Skeletal muscle satellite cell (primary cell): ENCODE results near the gene PLEKHG1.

Source experiments
- H3K27me3 ChIP-seq: 2 replicates; pipeline ENCODE4 v1.7.0; 2013; ENCODE audit warnings: low read length; ENCODE audit not compliant: control insufficient read depth, insufficient read depth
- H3K36me3 ChIP-seq: 2 replicates; pipeline ENCODE4 v1.7.0; 2013; ENCODE audit warnings: mild to moderate bottlenecking, control low read depth, low read length; ENCODE audit not compliant: insufficient read depth
- H3K4me1 ChIP-seq: 2 replicates; pipeline ENCODE4 v1.7.0; 2013; ENCODE audit warnings: low read length; ENCODE audit not compliant: control insufficient read depth, insufficient read depth
- H3K4me2 ChIP-seq: 2 replicates; pipeline ENCODE4 v1.7.0; 2013; ENCODE audit warnings: mild to moderate bottlenecking, low read length
- H3K4me3 ChIP-seq: 2 replicates; pipeline ENCODE4 v1.7.0; 2013; ENCODE audit warnings: low read length
- H3K9ac ChIP-seq: 2 replicates; pipeline ENCODE4 v1.7.0; 2013; ENCODE audit warnings: mild to moderate bottlenecking, low read depth, low read length, moderate library complexity
- H3K9me3 ChIP-seq: replicated peaks from 2 replicates; pipeline ENCODE4 v1.7.0; 2013; ENCODE audit warnings: mild to moderate bottlenecking, control low read depth, low read length

The PLEKHG1 gene

DNA sequence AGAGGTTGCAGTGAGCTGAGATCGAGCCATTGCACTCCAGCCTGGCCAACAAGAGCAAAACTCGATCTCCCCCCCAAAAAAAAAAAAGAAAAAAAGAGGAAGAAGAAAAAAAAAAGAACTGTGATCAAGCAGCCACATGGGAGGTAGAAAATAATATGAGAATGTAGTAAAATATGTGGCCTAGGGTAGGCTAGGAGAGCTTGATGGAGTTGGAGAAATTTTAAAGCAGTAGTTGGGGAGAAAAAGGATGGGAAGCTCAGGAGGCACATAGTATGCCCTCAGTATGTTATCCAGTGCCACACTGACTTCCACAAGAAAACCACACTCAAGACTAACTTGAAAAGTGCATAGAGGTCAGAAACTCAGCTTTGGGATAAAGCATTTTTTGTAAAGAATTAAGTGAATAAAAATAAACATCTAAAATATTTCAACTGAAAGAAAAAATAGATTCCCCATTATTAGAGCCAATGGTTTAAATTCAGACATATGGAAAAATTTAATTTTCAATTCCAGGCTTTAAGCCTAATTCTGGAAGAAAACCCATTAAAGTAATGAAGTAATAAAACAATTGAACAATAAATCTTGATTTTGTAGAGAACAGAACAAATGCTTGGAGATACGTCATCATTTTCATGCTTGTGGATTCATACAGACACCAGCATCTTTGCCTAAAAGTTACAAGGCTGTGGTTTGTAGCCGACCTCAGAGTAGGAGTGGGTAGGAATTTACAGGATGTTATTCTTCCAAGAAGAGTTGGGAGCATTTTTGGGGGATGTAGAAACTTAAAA, 34.7 kb downstream of the PLEKHG1 start:
- Histone ChIP-seq H3K9me3 (no peaks in the 10 kb centered on the region), H3K9ac (no peak overlapping the region), H3K4me1 (no peaks in the 10 kb centered on the region), H3K4me3 (no peak overlapping the region), H3K4me2 (no peak overlapping the region), H3K27me3 (peaks cover 10% of the 10 kb centered on the region), H3K36me3 (no peaks in the 10 kb centered on the region)

DNA sequence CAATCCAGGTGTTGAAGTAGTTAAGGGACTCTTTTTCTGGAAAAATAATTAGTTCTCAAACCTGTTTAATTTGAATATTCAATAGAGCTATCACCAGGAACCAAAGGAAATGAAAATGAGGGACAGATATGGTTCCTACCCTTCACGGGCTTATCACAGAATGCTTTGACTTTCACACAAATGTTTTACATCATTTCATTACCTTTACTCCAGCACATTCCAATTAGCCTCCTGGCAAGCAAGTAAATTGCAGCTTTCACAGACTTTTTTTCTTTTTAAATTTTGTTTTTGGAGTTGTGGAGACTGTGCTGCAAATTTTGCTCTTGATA, 35.2 kb downstream of the PLEKHG1 start:
- peaks cover 9% of the 10 kb centered on the region for H3K27me3 ChIP-seq
- no peak overlapping the region for H3K4me2 ChIP-seq
- H3K4me3 ChIP-seq = no peak overlapping the region
- H3K36me3 ChIP-seq = no peaks in the 10 kb centered on the region
- no peaks in the 10 kb centered on the region for H3K4me1 ChIP-seq
- H3K9ac ChIP-seq = no peak overlapping the region
- no peaks in the 10 kb centered on the region for H3K9me3 ChIP-seq

DNA sequence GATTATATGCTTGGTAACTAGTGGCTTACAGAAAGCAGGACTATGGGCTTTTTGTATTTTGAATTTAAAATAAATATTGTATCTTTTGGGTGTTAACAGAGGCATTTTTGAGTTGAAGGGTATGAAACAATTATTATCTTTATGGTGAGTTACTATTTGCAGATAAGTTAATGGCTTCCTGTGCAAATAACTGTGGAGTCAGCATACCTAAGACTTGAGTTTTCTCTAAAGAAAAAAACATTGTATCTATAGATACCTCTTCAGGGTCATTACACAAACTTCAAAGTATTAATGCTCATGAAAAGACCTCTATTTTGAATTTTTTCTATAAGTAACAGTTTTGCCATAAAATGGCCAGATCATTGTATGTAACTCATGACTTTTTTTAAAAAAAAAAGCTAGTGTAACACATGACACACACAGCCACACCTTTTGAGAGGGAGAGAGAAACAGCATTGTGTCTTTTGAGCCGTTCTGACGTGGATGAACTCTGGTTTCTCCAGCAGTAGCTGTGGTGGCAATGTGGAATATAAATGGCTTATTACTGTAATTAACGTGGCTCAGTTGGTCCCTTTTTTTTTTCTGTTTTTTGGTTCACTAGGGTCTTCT, 36.3 kb downstream of the PLEKHG1 start:
- no peak overlapping the region for H3K9ac ChIP-seq
- no peak overlapping the region for H3K4me3 ChIP-seq

DNA sequence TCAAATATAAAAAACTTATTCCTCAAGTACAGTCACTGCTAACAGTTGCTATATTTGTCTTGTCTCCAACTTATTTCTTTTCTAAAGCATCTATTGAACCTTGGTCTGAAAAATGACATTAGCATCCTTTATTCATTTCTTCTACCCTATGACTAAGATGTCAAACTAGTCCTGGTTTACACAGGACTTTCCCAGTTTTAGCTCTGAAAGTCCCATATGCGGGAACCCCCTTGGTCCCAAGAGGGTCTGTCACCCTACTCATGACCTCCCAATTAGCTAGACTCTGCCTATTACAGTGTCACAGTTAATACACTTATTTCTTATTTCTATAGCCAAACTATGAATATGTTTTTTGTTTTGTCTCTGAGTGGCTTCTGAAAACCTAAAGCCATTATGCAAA, 37.1 kb downstream of the PLEKHG1 start:
- Histone ChIP-seq H3K9me3 (no peaks in the 10 kb centered on the region), H3K4me3 (no peak overlapping the region), H3K27me3 (peaks cover 5% of the 10 kb centered on the region), H3K36me3 (no peaks in the 10 kb centered on the region), H3K4me1 (no peaks in the 10 kb centered on the region), H3K4me2 (no peak overlapping the region), H3K9ac (no peak overlapping the region)

More for the DNA sequence above, 36.3 kb downstream of the PLEKHG1 start:
- H3K27me3 ChIP-seq = peaks cover 5% of the 10 kb centered on the region
- H3K36me3 ChIP-seq = no peaks in the 10 kb centered on the region
- H3K9me3 ChIP-seq = no peaks in the 10 kb centered on the region
- no peak overlapping the region for H3K4me2 ChIP-seq
- H3K4me1 ChIP-seq = no peaks in the 10 kb centered on the region

DNA sequence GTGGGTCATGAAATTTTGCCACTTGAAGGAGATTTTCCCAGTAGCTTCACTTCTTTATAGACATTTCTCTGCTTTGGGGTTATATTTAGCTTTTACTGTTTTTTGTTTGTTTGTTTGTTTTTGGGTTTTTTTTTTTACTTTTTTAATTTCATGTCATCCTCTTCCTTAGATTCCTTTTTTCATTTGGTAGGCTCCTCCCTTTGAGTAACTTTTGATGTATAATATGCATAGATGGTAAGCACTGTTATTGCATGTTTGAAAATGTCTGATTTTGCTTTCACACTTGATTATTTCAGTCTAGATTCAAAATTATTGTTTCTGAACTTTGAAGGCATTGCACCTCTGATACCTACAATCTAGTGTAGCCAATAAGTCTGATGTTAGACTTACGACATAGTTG, 37.6 kb downstream of the PLEKHG1 start:
- Histone ChIP-seq H3K9me3 (no peaks in the 10 kb centered on the region), H3K36me3 (no peaks in the 10 kb centered on the region), H3K9ac (no peak overlapping the region), H3K4me2 (no peak overlapping the region), H3K4me3 (no peak overlapping the region), H3K27me3 (peaks cover 5% of the 10 kb centered on the region), H3K4me1 (no peaks in the 10 kb centered on the region)

DNA sequence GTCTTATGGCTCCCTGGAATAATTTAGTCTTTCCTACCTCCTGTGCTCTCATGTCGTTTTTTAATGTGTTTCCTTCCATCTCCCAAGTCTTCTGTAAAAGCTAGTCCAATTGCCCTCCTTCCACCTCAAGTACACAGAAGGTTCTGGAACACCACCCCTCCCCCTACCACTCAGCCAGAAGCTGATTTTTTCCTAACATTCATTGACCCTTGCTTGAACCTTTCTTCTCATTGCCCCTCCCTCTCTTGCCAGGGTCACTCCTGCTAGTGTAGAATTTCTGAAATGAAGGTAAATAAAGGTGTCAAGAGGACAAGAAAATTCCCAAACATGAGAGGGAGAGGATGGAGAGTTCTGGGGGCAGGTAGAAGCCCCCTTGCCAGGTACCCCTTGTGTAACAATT, 38.6 kb downstream of the PLEKHG1 start:
- no peak overlapping the region for H3K9ac ChIP-seq
- H3K4me3 ChIP-seq = no peak overlapping the region
- H3K36me3 ChIP-seq = no peaks in the 10 kb centered on the region
- H3K27me3 ChIP-seq = peaks cover 5% of the 10 kb centered on the region
- no peak overlapping the region for H3K4me2 ChIP-seq
- no peaks in the 10 kb centered on the region for H3K4me1 ChIP-seq
- H3K9me3 ChIP-seq = no peaks in the 10 kb centered on the region

DNA sequence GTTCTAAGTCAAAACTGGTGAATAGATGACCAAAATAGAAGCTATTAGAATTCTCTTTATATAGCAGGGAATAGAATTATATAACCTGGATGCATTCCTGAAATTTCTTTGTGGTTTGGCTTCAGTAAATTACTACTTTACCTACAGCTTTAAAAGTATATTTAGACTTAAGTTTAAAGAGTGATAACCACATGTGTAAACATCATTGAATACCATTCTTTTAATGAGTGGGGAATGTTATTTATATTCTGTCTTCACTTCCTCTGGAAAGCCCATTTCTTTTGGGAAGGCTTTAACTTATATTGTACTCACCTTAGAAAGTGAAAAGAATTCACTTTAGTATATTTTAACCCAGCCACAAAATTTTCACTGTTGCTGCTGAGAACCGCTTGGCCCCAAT, 39.1 kb downstream of the PLEKHG1 start:
- no peak overlapping the region for H3K4me2 ChIP-seq
- no peak overlapping the region for H3K9ac ChIP-seq
- H3K4me3 ChIP-seq = no peak overlapping the region
- no peaks in the 10 kb centered on the region for H3K4me1 ChIP-seq
- H3K9me3 ChIP-seq = no peaks in the 10 kb centered on the region
- H3K27me3 ChIP-seq = peaks cover 5% of the 10 kb centered on the region
- no peaks in the 10 kb centered on the region for H3K36me3 ChIP-seq

DNA sequence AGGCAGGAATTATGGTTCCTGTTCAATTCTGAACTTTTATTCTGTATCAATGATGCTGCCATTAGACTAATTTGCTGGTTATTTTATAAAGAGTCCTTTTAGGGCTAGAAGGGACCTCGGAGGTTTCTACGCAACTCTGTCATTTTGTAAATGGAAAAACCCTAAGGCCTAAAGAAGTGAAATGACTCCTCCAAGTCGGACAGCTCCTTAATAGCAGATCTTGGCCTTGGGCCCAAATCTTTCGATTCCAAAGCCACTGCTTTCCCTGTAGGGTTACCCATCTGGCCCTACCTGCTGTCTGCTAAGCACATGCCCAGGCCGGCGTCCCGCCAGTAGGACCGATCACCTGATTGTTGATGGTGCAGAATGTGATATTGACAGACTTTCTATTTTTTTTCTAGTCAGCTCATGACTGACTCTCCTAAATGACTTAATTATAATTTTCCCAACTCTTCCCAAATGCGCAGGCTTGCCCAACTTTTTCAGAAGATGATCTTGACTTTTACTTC, 40.2 kb downstream of the PLEKHG1 start:
- no peaks in the 10 kb centered on the region for H3K4me1 ChIP-seq
- H3K4me3 ChIP-seq = no peak overlapping the region
- H3K36me3 ChIP-seq = no peaks in the 10 kb centered on the region
- no peak overlapping the region for H3K4me2 ChIP-seq
- H3K27me3 ChIP-seq = peaks cover 5% of the 10 kb centered on the region
- H3K9me3 ChIP-seq = no peaks in the 10 kb centered on the region
- H3K9ac ChIP-seq = no peak overlapping the region

DNA sequence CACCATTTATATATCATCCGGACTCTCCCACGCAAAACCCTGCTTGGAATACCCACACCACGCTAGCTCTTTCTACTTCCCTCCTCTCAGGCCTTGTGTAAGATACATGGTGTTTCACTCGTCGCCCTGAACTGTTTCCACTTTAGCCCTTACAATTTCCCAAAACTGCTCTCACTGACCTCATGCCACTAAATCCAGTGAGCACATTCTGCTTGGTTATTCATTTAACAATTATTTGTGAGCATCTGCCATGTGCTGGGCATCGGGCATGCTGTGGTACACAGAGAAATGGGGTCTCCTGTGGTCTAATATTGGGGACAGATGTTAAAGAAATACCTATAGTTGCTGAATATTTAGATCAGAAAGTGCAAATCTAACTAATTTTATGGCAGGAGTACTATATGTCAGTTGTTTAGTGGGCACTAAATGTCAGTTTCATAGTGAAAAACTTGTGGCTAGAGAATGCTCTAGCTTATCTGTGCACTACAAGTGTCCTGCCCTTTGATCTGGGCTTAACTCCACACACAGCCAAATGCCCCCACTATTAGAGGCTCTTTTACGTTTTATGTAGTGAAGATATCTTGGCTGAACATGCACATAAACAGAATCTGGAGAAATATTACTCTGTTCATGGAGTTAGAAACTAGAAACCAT, 41.0 kb downstream of the PLEKHG1 start:
- H3K36me3 ChIP-seq = no peaks in the 10 kb centered on the region
- no peak overlapping the region for H3K9ac ChIP-seq
- H3K4me2 ChIP-seq = no peak overlapping the region
- no peak overlapping the region for H3K4me3 ChIP-seq
- H3K4me1 ChIP-seq = no peaks in the 10 kb centered on the region
- H3K9me3 ChIP-seq = no peaks in the 10 kb centered on the region
- H3K27me3 ChIP-seq = peaks cover 1% of the 10 kb centered on the region

DNA sequence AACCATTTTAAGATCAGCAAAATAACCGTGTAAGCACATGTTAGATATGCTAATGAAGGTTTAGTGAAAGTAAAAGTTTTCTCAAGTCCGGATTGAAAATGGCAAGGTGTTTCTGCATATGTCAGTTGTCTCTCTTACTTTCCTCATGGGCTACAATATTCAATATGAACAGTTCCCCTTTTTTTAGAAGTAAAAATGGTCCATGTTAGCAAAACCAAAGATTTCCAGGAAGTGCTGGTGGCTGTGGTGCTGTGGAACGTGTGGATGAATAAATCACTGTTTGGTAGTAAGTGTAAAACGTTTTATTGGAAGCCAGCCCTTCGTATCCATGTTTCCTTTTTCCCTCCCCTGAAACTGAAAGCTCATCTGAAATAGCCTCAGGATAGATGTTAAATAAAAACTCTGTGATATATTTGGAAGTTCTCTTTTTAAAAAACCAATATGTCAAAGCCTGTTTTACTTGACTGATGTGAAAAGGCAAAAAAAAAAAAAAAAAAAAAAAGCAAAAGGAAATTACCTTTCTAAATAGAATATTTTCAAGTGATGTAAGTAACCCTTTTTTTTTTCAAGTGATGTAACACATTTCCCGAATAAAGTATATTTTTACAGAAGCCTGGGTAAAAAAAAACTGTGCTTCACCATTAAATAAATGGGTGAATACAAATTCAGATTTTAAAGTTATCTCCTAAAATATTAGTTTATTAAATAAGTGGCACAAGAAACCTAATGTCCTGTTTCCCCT, 41.9 kb downstream of the PLEKHG1 start:
- Histone ChIP-seq H3K4me3 (no peak overlapping the region), H3K4me2 (no peak overlapping the region), H3K9ac (no peak overlapping the region), H3K4me1 (no peaks in the 10 kb centered on the region), H3K36me3 (no peaks in the 10 kb centered on the region), H3K27me3 (no peaks in the 10 kb centered on the region), H3K9me3 (no peaks in the 10 kb centered on the region)

DNA sequence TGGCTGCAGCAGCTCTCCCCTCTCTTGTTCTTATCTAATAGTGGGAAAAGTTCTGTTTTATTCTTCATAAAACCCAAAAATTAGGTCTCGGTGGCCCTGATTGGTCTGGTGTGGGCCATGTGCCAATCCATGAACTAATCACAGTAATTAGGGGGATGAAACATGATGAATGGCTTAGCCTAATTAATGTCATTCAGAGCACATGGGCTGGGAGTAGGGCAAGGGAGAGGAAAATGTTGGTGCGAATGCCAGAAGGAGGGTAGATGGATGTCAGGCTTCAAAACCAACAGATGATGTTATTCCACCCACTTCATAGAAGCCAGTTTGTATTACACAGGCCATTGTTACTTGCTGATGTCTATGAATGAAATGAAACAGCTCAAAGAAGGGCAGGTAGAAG, 46.5 kb downstream of the PLEKHG1 start:
- Histone ChIP-seq H3K9ac (no peak overlapping the region), H3K9me3 (no peaks in the 10 kb centered on the region), H3K4me1 (no peaks in the 10 kb centered on the region), H3K36me3 (no peaks in the 10 kb centered on the region), H3K27me3 (no peaks in the 10 kb centered on the region), H3K4me3 (no peak overlapping the region), H3K4me2 (no peak overlapping the region)
